Measurements from ENCODE around the gene LSAMP.
A peak's percentile ranks its signal among the peaks of the same experiment; 100 is the strongest.

LSAMP gene

GRCh38 chr3:116350119-116350733, 95.1 kb downstream of the LSAMP start:
- DNase-seq (ENCODE audit: low spot score), result no peak

GRCh38 chr3:116348216-116348615, 97.1 kb downstream of the LSAMP start:
- no peak for DNase-seq (ENCODE audit: low spot score)

GRCh38 chr3:116342499-116342898, 102.8 kb downstream of the LSAMP start:
- no peak for DNase-seq (ENCODE audit: low spot score)

- no peak for DNase-seq (ENCODE audit: low spot score)
Observed at GRCh38 chr3:116341899-116342298, 103.4 kb downstream of the LSAMP start.

GRCh38 chr3:116341381-116341780, 103.9 kb downstream of the LSAMP start:
- no peak for DNase-seq (ENCODE audit: low spot score)

- DNase-seq (ENCODE audit: low spot score), result no peak
Observed at GRCh38 chr3:116340680-116341216, 104.5 kb downstream of the LSAMP start.

- peak; percentile 45 for DNase-seq (ENCODE audit: low spot score)
Observed at GRCh38 chr3:116339441-116340028, 105.8 kb downstream of the LSAMP start.

- DNase-seq (ENCODE audit: low spot score), result no peak
Observed at GRCh38 chr3:116338713-116339112, 106.6 kb downstream of the LSAMP start.

GRCh38 chr3:116337229-116337628, 108.1 kb downstream of the LSAMP start:
- no peak for DNase-seq (ENCODE audit: low spot score)

- no peak for DNase-seq (ENCODE audit: low spot score)
Observed at GRCh38 chr3:116331380-116331779, 113.9 kb downstream of the LSAMP start.

GRCh38 chr3:116322750-116323375, 122.4 kb downstream of the LSAMP start:
- DNase-seq (ENCODE audit: low spot score), result no peak

- no peak for DNase-seq (ENCODE audit: low spot score)
Observed at GRCh38 chr3:116318370-116318769, 126.9 kb downstream of the LSAMP start.

GRCh38 chr3:116316771-116317170, 128.5 kb downstream of the LSAMP start:
- no peak for DNase-seq (ENCODE audit: low spot score)

GRCh38 chr3:116314476-116314875, 130.8 kb downstream of the LSAMP start:
- no peak for DNase-seq (ENCODE audit: low spot score)

GRCh38 chr3:116306720-116307119, 138.6 kb downstream of the LSAMP start:
- no peak for DNase-seq (ENCODE audit: low spot score)

GRCh38 chr3:116306149-116306548, 139.1 kb downstream of the LSAMP start:
- no peak for DNase-seq (ENCODE audit: low spot score)

GRCh38 chr3:116302087-116302747, 143.1 kb downstream of the LSAMP start:
- no peak for DNase-seq (ENCODE audit: low spot score)

GRCh38 chr3:116301422-116301821, 143.9 kb downstream of the LSAMP start:
- DNase-seq (ENCODE audit: low spot score), result no peak

GRCh38 chr3:116300226-116300625, 145.1 kb downstream of the LSAMP start:
- DNase-seq (ENCODE audit: low spot score), result no peak

- no peak for DNase-seq (ENCODE audit: low spot score)
Observed at GRCh38 chr3:116299646-116300081, 145.6 kb downstream of the LSAMP start.

- no peak for DNase-seq (ENCODE audit: low spot score)
Observed at GRCh38 chr3:116298151-116298550, 147.1 kb downstream of the LSAMP start.

GRCh38 chr3:116291141-116291540, 154.1 kb downstream of the LSAMP start:
- no peak for DNase-seq (ENCODE audit: low spot score)

- no peak for DNase-seq (ENCODE audit: low spot score)
Observed at GRCh38 chr3:116288485-116288884, 156.8 kb downstream of the LSAMP start.
